IMR-90 (cell line): ENCODE measurements around the gene SOS1. TPM values are rescaled to one million over a fixed set of nuclear protein-coding genes. Genes with fewer than 3 reads are reported as not detected.
A peak's percentile ranks its signal among the peaks of the same experiment; 100 is the strongest.

Experiments used
- ATAC-seq: fragments of 200-7000 bp; cut with Tn5 transposase; 2 replicates; pipeline ENCODE4 v1.9.1; 2020; ENCODE audit warnings: low read depth, mild to moderate bottlenecking, moderate library complexity
- BruUV-seq: library from RNA; stranded (reverse); fragments of 400-500 nt; replicated peaks from 2 replicates; lab custom pipeline; 2021; lab: Mats Ljungman, UMichigan
- CTCF ChIA-PET: fragments of 300-600 bp; formaldehyde crosslinking; extraction: SDS; loops from one replicate; lab custom pipeline; 2021; ENCODE audit warnings: antibody characterized with exemption; lab: Yijun Ruan, JAX
- POLR2A ChIA-PET: fragments of 300-600 bp; sonication (Branson Sonifier 250); formaldehyde crosslinking; loops from one replicate; lab custom pipeline; 2022; ENCODE audit warnings: antibody characterized with exemption; ENCODE audit not compliant: unreplicated experiment; lab: Charles Lee
- DNase-seq: peaks from one replicate; pipeline ENCODE4 v3.0.0; 2013
- H2AFZ ChIP-seq: replicated peaks from 2 replicates; pipeline ENCODE3; 2013; ENCODE audit warnings: low read length, mild to moderate bottlenecking; ENCODE audit not compliant: poor library complexity
- H2AK5ac ChIP-seq: 2 replicates; pipeline ENCODE4 v1.6.1; 2013; ENCODE audit warnings: low read depth, low read length, inconsistent platforms
- H2AK9ac ChIP-seq: replicated peaks from 2 replicates; pipeline ENCODE3; 2013; ENCODE audit warnings: mild to moderate bottlenecking, low read depth, low read length, moderate library complexity; ENCODE audit not compliant: poor library complexity
- H2BK120ac ChIP-seq: 2 replicates; pipeline ENCODE4 v1.6.1; 2013; ENCODE audit warnings: low read depth, low read length, inconsistent platforms
- H2BK15ac ChIP-seq: 3 replicates; pipeline ENCODE4 v1.6.1; 2013; ENCODE audit warnings: low read depth, low read length, inconsistent platforms
- H2BK20ac ChIP-seq: 2 replicates; pipeline ENCODE4 v1.6.1; 2013; ENCODE audit warnings: low read depth, mild to moderate bottlenecking, inconsistent platforms, low read length, moderate library complexity
- H2BK5ac ChIP-seq: 2 replicates; pipeline ENCODE4 v1.6.1; 2013; ENCODE audit warnings: mild to moderate bottlenecking, low read depth, low read length, inconsistent platforms; ENCODE audit not compliant: poor library complexity, severe bottlenecking
- H3K14ac ChIP-seq: replicated peaks from 2 replicates; pipeline ENCODE4 v1.6.1; 2013; ENCODE audit warnings: low read depth, low read length, inconsistent platforms
- H3K18ac ChIP-seq: 2 replicates; pipeline ENCODE4 v1.6.1; 2013; ENCODE audit warnings: low read depth, low read length, control low read depth
- H3K23ac ChIP-seq: 2 replicates; pipeline ENCODE4 v1.6.1; 2013; ENCODE audit warnings: low read depth, low read length, inconsistent platforms
- H3K27ac ChIP-seq: 2 replicates; pipeline ENCODE4 v1.5.1; 2013; ENCODE audit warnings: mild to moderate bottlenecking, control low read depth, low read length; ENCODE audit not compliant: insufficient read depth
- H3K27me3 ChIP-seq: 2 replicates; pipeline ENCODE4 v1.6.1; 2013; ENCODE audit warnings: low read length; ENCODE audit not compliant: control insufficient read depth, insufficient read depth
- H3K36me3 ChIP-seq: 2 replicates; pipeline ENCODE4 v1.6.1; 2013; ENCODE audit warnings: low read length, mixed read lengths; ENCODE audit not compliant: control insufficient read depth, insufficient read depth
- H3K4ac ChIP-seq: 2 replicates; pipeline ENCODE4 v1.6.1; 2013; ENCODE audit warnings: low read depth, low read length, inconsistent platforms
- H3K4me1 ChIP-seq: 2 replicates; pipeline ENCODE4 v1.6.1; 2013; ENCODE audit warnings: low read length, mixed read lengths; ENCODE audit not compliant: control insufficient read depth, insufficient read depth
- H3K4me2 ChIP-seq: 2 replicates; pipeline ENCODE4 v1.6.1; 2013; ENCODE audit warnings: low read depth, mild to moderate bottlenecking, control low read depth, low read length, moderate library complexity
- H3K4me3 ChIP-seq: 2 replicates; pipeline ENCODE4 v1.5.1; 2013; ENCODE audit warnings: low read depth, mild to moderate bottlenecking, control low read depth, low read length, moderate library complexity; ENCODE audit not compliant: insufficient read depth
- H3K56ac ChIP-seq: 2 replicates; pipeline ENCODE4 v1.6.1; 2013; ENCODE audit warnings: low read length, inconsistent platforms; ENCODE audit not compliant: insufficient read depth; ENCODE audit errors: extremely low read depth
- H3K79me1 ChIP-seq, 2 experiments: 2 replicates each; pipeline ENCODE4 v1.6.1; 2013; ENCODE audit warnings: low read length in 2 of 2, inconsistent platforms in 1 of 2, low read depth in 1 of 2
- H3K9ac ChIP-seq: 2 replicates; pipeline ENCODE4 v1.6.1; 2013; ENCODE audit warnings: low read depth, low read length, control low read depth
- H3K9me1 ChIP-seq: 2 replicates; pipeline ENCODE4 v1.6.1; 2013; ENCODE audit warnings: low read length, inconsistent platforms; ENCODE audit not compliant: insufficient read depth
- H3K9me3 ChIP-seq: 2 replicates; pipeline ENCODE4 v1.6.1; 2013; ENCODE audit warnings: low read length; ENCODE audit not compliant: control insufficient read depth, insufficient read depth
- H4K20me1 ChIP-seq: 2 replicates; pipeline ENCODE4 v1.6.1; 2013; ENCODE audit warnings: low read length, inconsistent platforms; ENCODE audit not compliant: insufficient read depth
- H4K5ac ChIP-seq: 2 replicates; pipeline ENCODE4 v1.6.1; 2013; ENCODE audit warnings: mild to moderate bottlenecking, low read depth, low read length, control low read depth
- H4K8ac ChIP-seq, 2 experiments: 2 replicates each; pipeline ENCODE4 v1.6.1; 2013; ENCODE audit warnings: low read depth in 2 of 2, low read length in 2 of 2, control low read depth in 1 of 2, inconsistent platforms in 1 of 2
- H4K91ac ChIP-seq: 2 replicates; pipeline ENCODE4 v1.6.1; 2013; ENCODE audit warnings: low read depth, low read length, inconsistent platforms; ENCODE audit not compliant: insufficient read depth
- CHD1 ChIP-seq: IDR thresholded peaks from 2 replicates; pipeline ENCODE4 v1.6.1; 2012; ENCODE audit warnings: low read depth, low read length, improper control_type of control experiment
- NFE2L2 ChIP-seq: fragments of 150-350 bp; IDR thresholded peaks from 2 replicates; pipeline ENCODE4 v1.6.1; 2016; ENCODE audit warnings: low read depth, mild to moderate bottlenecking, low read length
- POLR2A ChIP-seq: IDR thresholded peaks from 2 replicates; pipeline ENCODE4 v1.6.1; 2012; ENCODE audit warnings: mild to moderate bottlenecking, low read depth, low read length
- RAD21 ChIP-seq: IDR thresholded peaks from 2 replicates; pipeline ENCODE4 v1.6.1; 2012; ENCODE audit warnings: low read length, improper control_type of control experiment
- WGBS, 2 experiments: methylation state at CpG; one replicate each; pipeline versions ENCODE4 v1.1.5 to v1.1.7; 2013; ENCODE audit warnings: missing lambda C conversion rate in 2 of 2; ENCODE audit not compliant: insufficient read length in 1 of 2; ENCODE audit errors: extremely low coverage in 2 of 2; 5-methylcytosine and 5-hydroxymethylcytosine counted together
- dilution Hi-C: fragments of 300-500 bp; cut with HindIII; formaldehyde crosslinking; loops from one replicate; pipeline ENCODE4 v1.14.3; 2018; ENCODE audit warnings: low sequenced_read_pairs; ENCODE audit not compliant: unreplicated experiment
- in situ Hi-C: fragments of 300-500 bp; cut with MboI; formaldehyde crosslinking; loops from 3 replicates; pipeline ENCODE4 v1.14.3; 2019; ENCODE audit warnings: low sequenced_read_pairs, inconsistent platforms, mixed read lengths
- intact Hi-C: fragments of 100-400 bp; cut with micrococcal nuclease; formaldehyde crosslinking; loops from 2 replicates; pipeline ENCODE4 v1.10.0; 2022
- polyA plus RNA-seq, 3 experiments: library from polyadenylated mRNA; depleted of rRNA; stranded (reverse); fragments of >200 nt; gene quantifications; 2 replicates each; pipeline ENCODE4 v1.2.3, GENCODE V29; 2012; ENCODE audit warnings: low replicate concordance in 1 of 3
- total RNA-seq: library from RNA; depleted of rRNA; stranded (reverse); fragments of >200 nt; gene quantifications from 2 replicates; pipeline ENCODE4 v1.2.3, GENCODE V29; 2012
- TF ChIP-seq, protein P1 (sequence below): fragments of 150-350 bp; IDR thresholded peaks from 2 replicates; pipeline ENCODE4 v1.6.1; 2016; ENCODE audit warnings: low read depth, mild to moderate bottlenecking, low read length, moderate library complexity, borderline replicate concordance
- TF ChIP-seq, protein P2 (sequence below): conservative IDR thresholded peaks from 2 replicates; pipeline ENCODE4 v1.5.1; 2012; ENCODE audit warnings: mild to moderate bottlenecking, low read depth, low read length, improper control_type of control experiment

Gene SOS1
- total and polyA plus RNA-seq, 2 of the 4 experiments (the other 2 are of a cell fraction): 8.2 to 11.2 TPM

DNA sequence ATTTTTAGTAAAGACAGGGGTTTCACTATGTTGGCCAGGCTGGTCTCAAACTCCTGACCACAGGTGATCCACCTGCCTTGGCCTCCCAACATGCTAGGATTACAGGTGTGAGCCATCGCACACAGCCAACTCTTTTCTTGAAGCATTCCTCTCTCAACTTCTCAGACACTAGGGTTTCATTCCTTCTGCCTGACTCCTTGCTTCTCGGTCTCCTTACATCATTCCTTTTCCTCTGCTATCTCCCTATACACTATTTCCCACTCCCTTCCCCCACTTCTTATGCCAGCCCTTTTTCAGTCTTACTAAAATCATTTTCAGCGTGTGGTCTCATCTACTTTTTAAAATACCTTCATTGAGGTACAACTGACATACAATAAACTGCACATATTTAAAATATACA is 6.1 kb downstream of the SOS1 start:
- Histone ChIP-seq H2BK15ac (no peak overlapping the region), H2AK9ac (no peak overlapping the region), H3K9me3 (no peaks in the 10 kb centered on the region), H3K9me1 (peaks cover 10% of the 10 kb centered on the region), H4K91ac (no peak overlapping the region), H2BK5ac (peak overlapping the region; percentile 58), H3K14ac (no peak overlapping the region), H4K5ac (no peak overlapping the region), H3K4me3 (no peak overlapping the region), H2BK120ac (no peak overlapping the region), H3K27me3 (no peaks in the 10 kb centered on the region), H3K36me3 (peaks cover 10% of the 10 kb centered on the region), H3K4me1 (peaks cover 2% of the 10 kb centered on the region; the same call in 1 of the 2 replicates), H3K56ac (no peak overlapping the region), H3K18ac (no peak overlapping the region), H2BK20ac (no peak overlapping the region), H3K23ac (no peak overlapping the region), H4K8ac (no peak overlapping the region), H4K20me1 (peaks cover 54% of the 10 kb centered on the region), H3K9ac (no peak overlapping the region), H2AFZ (no peak overlapping the region), H3K79me1 (peaks cover 31 to 76% of the 10 kb centered on the region in 2 experiments), H2AK5ac (no peak overlapping the region), H3K27ac (no peak overlapping the region), H3K4me2 (no peak overlapping the region), H3K4ac (no peak overlapping the region)
- peak; percentile 66 for DNase-seq
- CTCF ChIA-PET: no interaction called here
- intact Hi-C loops (no loop called here), dilution Hi-C loops (no loop called here), in situ Hi-C loops (no loop called here)
- POLR2A ChIA-PET: interaction anchor here (0.7 kb wide), 1 partner anchor 26 kb away, joined by 6 read pairs; no protein-coding TSS in a partner anchor
- WGBS, 2 experiments: 100% methylated on average over 1 of the region's 3 CpGs; no CpG with 5 or more reads in 1 of the 2 experiments
- TF ChIP-seq RAD21 (no peak), NFE2L2 (no peak), POLR2A (no peak), CHD1 (no peak)
- TF ChIP-seq, protein P1, sequence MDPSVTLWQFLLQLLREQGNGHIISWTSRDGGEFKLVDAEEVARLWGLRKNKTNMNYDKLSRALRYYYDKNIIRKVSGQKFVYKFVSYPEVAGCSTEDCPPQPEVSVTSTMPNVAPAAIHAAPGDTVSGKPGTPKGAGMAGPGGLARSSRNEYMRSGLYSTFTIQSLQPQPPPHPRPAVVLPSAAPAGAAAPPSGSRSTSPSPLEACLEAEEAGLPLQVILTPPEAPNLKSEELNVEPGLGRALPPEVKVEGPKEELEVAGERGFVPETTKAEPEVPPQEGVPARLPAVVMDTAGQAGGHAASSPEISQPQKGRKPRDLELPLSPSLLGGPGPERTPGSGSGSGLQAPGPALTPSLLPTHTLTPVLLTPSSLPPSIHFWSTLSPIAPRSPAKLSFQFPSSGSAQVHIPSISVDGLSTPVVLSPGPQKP: no peak
- TF ChIP-seq, protein P2, sequence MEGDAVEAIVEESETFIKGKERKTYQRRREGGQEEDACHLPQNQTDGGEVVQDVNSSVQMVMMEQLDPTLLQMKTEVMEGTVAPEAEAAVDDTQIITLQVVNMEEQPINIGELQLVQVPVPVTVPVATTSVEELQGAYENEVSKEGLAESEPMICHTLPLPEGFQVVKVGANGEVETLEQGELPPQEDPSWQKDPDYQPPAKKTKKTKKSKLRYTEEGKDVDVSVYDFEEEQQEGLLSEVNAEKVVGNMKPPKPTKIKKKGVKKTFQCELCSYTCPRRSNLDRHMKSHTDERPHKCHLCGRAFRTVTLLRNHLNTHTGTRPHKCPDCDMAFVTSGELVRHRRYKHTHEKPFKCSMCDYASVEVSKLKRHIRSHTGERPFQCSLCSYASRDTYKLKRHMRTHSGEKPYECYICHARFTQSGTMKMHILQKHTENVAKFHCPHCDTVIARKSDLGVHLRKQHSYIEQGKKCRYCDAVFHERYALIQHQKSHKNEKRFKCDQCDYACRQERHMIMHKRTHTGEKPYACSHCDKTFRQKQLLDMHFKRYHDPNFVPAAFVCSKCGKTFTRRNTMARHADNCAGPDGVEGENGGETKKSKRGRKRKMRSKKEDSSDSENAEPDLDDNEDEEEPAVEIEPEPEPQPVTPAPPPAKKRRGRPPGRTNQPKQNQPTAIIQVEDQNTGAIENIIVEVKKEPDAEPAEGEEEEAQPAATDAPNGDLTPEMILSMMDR: no peak
- no TSS peak for BruUV-seq
- peak; percentile 70 for ATAC-seq
